ENCODE data around the gene ZBTB45. TPM values are rescaled to one million over a fixed set of nuclear protein-coding genes. Genes with fewer than 3 reads are reported as not detected.
A peak's percentile ranks its signal among the peaks of the same experiment; 100 is the strongest.
"Not testable (repeated sequence)": the region's sequence is repeated elsewhere in the genome, so short reads cannot be mapped to it uniquely, and the experiment has no call there.

ZBTB45 gene
- total and polyA plus RNA-seq, 10 donors: 4.0 to 16.0 (median 12.0) TPM

- no peak for TF ChIP-seq POLR2AphosphoS5 (IDR thresholded peaks at IDR 0.05)
- no peak for TF ChIP-seq POLR2A (IDR thresholded peaks at IDR 0.05)
- TF ChIP-seq, protein P1, sequence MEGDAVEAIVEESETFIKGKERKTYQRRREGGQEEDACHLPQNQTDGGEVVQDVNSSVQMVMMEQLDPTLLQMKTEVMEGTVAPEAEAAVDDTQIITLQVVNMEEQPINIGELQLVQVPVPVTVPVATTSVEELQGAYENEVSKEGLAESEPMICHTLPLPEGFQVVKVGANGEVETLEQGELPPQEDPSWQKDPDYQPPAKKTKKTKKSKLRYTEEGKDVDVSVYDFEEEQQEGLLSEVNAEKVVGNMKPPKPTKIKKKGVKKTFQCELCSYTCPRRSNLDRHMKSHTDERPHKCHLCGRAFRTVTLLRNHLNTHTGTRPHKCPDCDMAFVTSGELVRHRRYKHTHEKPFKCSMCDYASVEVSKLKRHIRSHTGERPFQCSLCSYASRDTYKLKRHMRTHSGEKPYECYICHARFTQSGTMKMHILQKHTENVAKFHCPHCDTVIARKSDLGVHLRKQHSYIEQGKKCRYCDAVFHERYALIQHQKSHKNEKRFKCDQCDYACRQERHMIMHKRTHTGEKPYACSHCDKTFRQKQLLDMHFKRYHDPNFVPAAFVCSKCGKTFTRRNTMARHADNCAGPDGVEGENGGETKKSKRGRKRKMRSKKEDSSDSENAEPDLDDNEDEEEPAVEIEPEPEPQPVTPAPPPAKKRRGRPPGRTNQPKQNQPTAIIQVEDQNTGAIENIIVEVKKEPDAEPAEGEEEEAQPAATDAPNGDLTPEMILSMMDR (IDR thresholded peaks at IDR 0.05 in 8 of 11, conservative IDR thresholded peaks at IDR 0.05 in 3 of 11): no peak
- H3K36me3 ChIP-seq: peaks cover 0 to 51% (median 40%) of the 10 kb centered on the region in 6 donors
- H3K4me1 ChIP-seq: peaks cover 13 to 31% (median 24%) of the 10 kb centered on the region in 6 donors
- H3K27me3 ChIP-seq (replicated peaks in 1 of 7): no peaks in the 10 kb centered on the region
- intact Hi-C loops (cut with DNase I; ENCODE audit: low total_unique reads): no loop called here
- H3K9me3 ChIP-seq: no peaks in the 10 kb centered on the region
- no peak overlapping the region for H3K4me3 ChIP-seq
- DNase-seq: no peak
- no peak overlapping the region for H3K27ac ChIP-seq
Measured at GRCh38 chr19:58473775-58474174, 45.8 kb downstream of the ZBTB45 start.

- Histone ChIP-seq H3K4me3 (no peak overlapping the region), H3K9me3 (no peaks in the 10 kb centered on the region), H3K36me3 (peaks cover 0 to 49% (median 40%) of the 10 kb centered on the region in 6 donors), H3K4me1 (peaks cover 16 to 39% (median 31%) of the 10 kb centered on the region in 6 donors), H3K27ac (no peak overlapping the region), H3K27me3 (replicated peaks in 1 of 7) (no peaks in the 10 kb centered on the region)
- intact Hi-C loops (cut with DNase I; ENCODE audit: low total_unique reads): no loop called here
- WGBS, 5 donors: 95 to 96% (median 96%) methylated on average over 24 to 39 of the region's 39 CpGs
- peak in 2 of 3 donors; percentile 14 to 31 for TF ChIP-seq POLR2AphosphoS5 (IDR thresholded peaks at IDR 0.05)
- TF ChIP-seq POLR2A (IDR thresholded peaks at IDR 0.05): no peak
- TF ChIP-seq, protein P1 (IDR thresholded peaks at IDR 0.05 in 8 of 11, conservative IDR thresholded peaks at IDR 0.05 in 3 of 11): no peak
- DNase-seq: no peak
Measured at GRCh38 chr19:58471736-58472135, 47.9 kb downstream of the ZBTB45 start.

GRCh38 chr19:58470837-58471543, 48.6 kb downstream of the ZBTB45 start:
- DNase-seq; H3K27ac ChIP-seq; H3K9me3 ChIP-seq; H3K4me3 ChIP-seq; H3K27me3 ChIP-seq (replicated peaks in 1 of 7); intact Hi-C loops (cut with DNase I; ENCODE audit: low total_unique reads): not testable (repeated sequence)
- peaks cover 0 to 49% (median 40%) of the 10 kb centered on the region in 6 donors for H3K36me3 ChIP-seq
- WGBS, 5 donors: 90 to 98% (median 97%) methylated on average over 14 to 41 of the region's 53 CpGs
- peak in 1 of 3 donors; percentile 30 for TF ChIP-seq POLR2AphosphoS5 (IDR thresholded peaks at IDR 0.05)
- peaks cover 16 to 39% (median 30%) of the 10 kb centered on the region in 6 donors for H3K4me1 ChIP-seq

- no peak for DNase-seq
- no peak overlapping the region for H3K4me3 ChIP-seq
- peaks cover 10 to 32% (median 21%) of the 10 kb centered on the region in 6 donors for H3K4me1 ChIP-seq
- intact Hi-C loops (cut with DNase I; ENCODE audit: low total_unique reads): no loop called here
- 92 to 95% (median 94%) methylated on average over 16 to 17 of the region's 17 CpGs for WGBS, 5 donors
- no peaks in the 10 kb centered on the region for H3K9me3 ChIP-seq
- peaks cover 0 to 49% (median 40%) of the 10 kb centered on the region in 6 donors for H3K36me3 ChIP-seq
- H3K27ac ChIP-seq: no peak overlapping the region
- H3K27me3 ChIP-seq (replicated peaks in 1 of 7): no peaks in the 10 kb centered on the region
- no peak for TF ChIP-seq POLR2AphosphoS5 (IDR thresholded peaks at IDR 0.05)
- TF ChIP-seq, protein P1 (IDR thresholded peaks at IDR 0.05 in 8 of 11, conservative IDR thresholded peaks at IDR 0.05 in 3 of 11): no peak
- no peak for TF ChIP-seq POLR2A (IDR thresholded peaks at IDR 0.05)
Measured at GRCh38 chr19:58469241-58470013, 50.2 kb downstream of the ZBTB45 start.

All from spleen (tissue), 11 donors.